ENCODE data around the gene AHRR. TPM values are rescaled to one million over a fixed set of nuclear protein-coding genes. Genes with fewer than 3 reads are reported as not detected.
A peak's percentile ranks its signal among the peaks of the same experiment; 100 is the strongest.
"Not testable (repeated sequence)": the region's sequence is repeated elsewhere in the genome, so short reads cannot be mapped to it uniquely, and the experiment has no call there.

AHRR gene
- total RNA-seq, 1 donor from 2014 or later = 4.5 TPM

DNA sequence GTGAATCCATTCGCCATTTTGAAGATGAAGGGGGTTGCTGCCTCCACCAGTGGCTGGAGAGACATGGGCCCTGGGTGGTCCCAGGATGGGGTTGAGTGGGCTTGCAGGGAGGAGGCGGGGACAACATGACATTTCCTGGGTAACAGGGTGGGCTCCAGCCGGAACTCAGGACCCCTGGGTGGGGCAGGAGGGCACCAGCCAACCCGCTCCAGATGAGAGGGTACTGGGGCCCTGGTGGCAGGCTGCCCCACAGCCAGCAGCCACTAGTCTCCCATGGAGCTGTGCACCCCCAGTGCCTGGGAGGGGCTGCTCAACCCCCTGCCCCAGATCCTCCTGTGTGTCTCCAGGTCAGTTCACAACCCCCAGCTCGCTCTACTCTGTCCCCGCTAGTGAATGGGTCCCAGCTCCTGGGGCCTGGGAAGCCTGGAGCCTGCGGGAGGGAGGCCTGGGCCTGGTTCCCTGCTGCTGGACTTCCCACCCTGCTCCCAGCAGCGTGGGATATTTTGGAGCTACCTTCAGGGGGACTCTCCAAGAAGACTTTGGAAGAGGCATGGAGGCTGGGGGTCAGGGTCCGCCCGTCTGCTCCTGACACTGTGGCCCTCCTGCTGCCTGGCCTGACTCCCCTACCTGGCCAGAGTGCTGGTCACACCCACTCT is 55.9 kb downstream of the AHRR start:
- DNase-seq (ENCODE audit: low read depth in 2 of 2) = no peak

DNA sequence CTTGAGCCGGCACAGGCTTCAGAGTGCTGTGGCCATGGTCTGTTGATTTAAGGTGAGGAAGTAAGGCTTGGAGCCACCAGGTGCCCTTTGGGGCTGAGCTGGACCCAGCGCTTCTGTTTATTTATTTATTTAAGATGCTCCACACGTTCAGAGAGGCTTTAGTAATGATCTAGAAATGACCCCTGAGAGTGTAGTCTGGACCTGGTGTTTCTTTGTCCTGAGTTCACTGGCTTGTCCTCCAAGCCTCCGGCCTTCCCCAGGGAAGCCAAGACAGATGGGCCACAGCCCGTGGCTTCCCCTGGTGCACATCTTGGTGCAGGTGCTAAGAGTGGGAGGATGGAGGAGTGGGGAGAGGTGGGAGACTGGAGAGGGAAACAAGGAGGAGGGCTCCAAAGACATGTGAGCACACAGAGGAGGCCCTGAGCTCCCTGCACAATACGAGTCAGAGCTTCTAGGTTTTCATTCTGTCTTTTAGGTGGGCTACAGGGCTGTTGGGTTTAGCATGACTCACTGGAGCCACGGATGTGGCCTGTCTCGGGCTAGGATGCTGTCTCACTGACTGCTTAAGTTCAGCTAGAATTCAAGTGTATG is 56.9 kb downstream of the AHRR start:
- DNase-seq (ENCODE audit: low read depth in 2 of 2) = no peak

DNA sequence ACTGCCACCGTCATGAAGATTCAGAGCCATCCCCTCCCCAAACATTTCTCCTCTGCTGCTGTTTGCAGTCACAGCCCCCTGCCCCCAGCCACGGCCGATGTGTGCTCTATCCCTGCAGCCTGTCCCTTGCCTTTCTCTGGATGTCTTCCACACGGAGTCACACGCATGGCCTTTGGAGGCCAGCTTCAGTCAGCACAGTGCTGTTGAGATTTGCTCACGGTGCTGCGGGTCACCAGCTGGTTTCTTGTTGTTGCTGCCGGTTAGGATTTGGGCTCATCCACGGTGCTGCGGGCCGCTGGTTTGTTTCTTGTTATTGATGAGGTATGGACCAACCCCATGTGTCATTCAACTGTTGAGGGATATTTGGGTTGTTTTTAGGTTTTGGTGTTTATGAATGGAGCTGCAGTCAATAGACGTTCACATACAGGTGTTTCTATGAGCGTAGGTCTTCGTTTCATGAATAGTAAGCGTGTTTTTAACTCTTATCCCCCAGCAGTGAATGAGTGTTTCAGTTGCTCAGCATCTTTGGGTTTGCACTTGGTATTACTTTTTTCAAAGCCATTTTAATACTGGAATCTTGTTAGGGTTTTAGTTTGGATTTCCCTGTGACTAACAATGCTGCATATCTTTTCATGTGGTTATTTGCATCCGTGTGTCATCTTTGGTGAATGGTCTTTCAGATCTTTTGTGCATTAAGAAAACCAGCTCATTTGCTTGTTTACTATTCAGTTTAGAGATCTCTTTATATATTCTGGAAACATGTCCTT is 57.6 kb downstream of the AHRR start:
- DNase-seq (ENCODE audit: low read depth in 2 of 2) = no peak

DNA sequence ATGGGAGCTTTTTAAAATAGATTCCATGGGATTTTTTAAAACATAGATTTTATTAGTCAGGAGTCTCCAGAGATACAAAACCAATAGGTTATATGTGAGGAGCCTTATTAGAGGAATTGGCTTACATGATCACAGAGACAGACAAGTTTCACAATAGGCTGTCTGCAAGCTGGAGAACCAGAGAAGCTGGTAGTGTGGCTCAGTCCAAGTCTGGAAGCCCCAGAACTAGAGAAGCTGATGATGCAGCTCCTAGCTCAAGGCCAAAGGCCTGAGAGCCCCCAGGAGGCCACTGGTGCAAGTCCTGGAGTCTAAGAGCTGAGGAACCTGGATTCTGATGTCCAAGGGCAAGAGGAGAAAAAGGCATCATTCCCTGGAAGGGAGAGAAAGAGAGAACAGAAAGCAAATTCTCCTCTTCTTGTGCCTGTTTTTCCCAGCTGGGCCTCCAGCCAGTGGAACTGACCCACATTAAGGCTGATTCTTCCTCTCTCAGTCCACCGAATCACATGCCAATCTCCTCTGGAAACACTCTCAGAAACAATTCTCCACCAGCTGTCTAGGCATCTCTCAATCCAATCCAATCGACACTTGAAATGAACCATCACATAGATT is 59.3 kb downstream of the AHRR start:
- DNase-seq (ENCODE audit: low read depth in 2 of 2) = no peak

DNA sequence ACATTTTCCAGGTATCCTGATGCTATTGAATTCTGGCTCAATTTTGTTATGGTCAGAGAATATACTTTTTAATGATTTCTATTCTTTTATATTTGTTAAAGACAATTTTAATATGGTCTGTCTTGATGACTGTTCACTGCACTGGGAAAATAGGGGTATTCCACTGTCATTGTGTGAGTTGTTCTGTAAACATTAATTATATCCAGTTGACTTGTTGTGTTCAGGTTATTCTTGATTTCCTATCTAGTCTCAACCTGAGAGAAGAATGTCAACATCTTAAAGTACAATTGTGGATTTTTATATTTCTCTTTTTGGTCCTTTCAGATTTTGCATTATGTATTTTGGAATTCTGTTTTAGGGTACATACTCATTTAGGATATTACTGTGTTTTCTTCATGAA is 61.6 kb downstream of the AHRR start:
- no peak for DNase-seq (ENCODE audit: low read depth in 2 of 2)

DNA sequence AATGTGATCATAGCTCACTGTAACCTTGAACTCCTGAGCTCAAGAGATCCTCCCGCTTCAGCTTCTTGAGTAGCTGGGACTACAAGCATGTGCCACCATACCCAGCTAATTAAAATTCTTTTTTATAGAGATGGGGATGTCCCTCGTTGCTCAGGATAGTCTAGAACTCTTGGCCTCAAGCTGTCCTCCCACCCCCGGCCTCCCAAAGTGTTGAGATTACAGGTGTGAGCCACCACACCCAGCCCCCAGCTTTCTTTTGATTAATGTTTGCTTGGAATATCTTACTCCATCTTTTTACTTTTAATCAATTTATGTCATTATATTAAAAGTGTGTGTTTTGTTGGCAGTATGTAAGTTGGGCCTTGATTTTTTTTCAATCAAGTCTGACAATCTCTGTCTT is 62.1 kb downstream of the AHRR start:
- no peak for DNase-seq (ENCODE audit: low read depth in 2 of 2)

DNA sequence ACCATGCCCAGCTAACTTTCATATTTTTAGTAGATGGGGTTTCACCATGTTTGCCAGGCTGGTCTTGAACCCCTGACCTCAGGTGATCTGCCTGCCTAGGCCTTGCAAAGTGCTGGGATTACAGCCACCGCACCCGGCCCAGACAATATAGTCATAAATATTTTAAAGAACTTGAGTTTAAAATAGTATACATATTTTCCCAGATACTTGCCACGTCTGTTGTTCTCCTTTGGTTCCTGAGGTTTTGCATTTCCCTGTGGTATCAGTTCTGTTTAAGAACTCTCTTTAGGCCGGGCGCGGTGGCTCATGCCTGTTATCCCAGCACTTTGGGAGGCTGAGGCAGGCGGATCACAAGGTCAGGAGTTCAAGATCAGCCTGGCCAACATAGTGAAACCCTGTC is 63.1 kb downstream of the AHRR start:
- DNase-seq (ENCODE audit: low read depth in 2 of 2) = not testable (repeated sequence)

DNA sequence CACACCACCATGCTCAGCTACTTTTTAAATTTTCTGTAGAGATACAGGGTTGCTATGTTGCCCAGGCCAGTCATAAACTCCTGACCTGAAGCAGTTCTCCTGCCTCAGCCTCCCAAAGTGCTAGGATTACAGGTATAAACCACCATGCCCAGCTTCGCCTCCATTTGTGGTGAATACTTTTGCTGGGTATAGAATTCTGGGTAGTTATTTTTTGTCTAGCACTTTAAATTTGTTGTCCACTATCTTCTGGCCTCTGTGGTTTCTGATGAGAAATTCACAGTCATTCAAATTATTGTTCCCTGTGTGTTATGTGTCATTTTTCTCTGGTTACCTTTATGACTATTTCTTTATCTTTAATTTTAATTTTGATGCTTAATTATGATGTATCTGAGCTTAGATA is 63.8 kb downstream of the AHRR start:
- DNase-seq (ENCODE audit: low read depth in 2 of 2) = no peak

DNA sequence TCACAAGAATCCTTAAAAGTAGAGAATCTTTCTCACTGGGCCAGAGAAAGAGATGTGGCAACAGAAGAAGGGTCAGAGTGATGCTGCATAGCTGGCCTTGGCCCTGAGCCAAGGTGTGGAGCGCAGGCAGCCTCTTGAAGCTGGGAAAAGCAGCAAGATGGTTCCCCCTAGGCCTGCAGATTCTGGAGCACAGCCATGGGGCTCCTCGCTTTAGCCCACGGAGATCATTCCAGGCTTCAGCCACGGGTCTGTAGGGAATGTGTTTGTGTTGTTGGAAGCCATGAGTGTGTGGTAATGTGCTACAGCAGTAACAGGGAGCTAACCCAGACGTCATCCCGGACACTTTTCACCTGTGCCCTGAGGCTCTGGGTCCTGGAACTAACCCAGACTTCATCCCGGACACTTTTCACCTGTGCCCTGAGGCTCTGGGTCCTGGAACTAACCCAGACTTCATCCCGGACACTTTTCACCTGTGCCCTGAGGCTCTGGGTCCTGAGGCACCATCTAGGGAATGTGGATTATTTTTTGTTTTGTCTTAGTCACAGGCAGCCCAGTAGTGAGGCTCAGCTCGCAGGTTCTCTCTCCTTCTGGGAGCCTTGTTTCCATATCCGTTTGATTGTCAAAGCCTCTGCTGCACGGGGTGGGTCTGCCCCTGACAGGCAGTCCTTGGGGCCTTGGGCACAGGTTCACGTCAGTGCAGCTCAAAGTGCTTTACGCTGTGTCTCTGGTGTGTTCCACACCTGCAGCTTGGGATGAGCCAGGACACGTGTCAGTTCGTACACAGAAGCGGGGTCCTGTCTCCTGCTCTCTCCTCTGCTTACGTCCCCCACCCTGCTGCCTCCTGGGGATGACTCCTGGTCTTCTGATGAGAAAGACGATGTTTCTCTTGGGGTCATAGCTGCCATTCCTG is 65.2 kb downstream of the AHRR start:
- DNase-seq (ENCODE audit: low read depth in 2 of 2) = no peak

DNA sequence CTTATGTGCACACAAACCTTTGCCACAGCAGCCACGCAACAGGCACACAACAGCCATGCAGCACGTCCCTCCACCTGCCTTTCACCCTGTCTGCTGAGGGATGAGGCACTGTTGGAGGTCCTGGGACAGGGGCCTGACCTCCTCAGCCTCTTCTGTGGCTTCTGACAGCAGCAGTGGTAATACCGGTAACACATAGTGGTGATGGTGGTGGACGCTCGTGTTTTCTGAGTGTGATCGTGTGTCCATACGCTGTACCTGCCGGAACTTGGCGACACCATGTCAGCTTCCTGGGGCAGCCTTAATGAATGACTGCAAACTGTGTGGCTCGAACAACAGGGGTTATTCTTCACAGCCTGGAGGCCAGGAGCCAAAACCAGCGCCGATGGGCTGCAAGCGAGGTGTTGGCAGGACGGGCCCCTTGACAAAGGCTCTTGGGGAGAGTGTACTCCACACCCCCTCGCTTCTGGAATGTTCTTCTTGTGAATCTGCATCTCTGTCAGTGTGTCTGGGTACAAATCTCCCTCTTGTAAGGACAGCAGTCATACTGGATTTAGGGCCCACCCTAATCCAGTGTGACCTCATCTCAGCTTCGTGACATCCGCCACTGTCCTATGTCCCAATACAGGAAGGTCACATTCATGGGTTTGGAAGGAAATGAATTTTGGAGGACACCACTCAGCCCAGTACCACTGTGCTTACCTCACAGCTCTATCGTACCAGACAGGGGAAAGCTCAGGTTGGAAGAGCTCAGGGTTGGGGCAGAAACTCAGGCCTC is 66.2 kb downstream of the AHRR start:
- DNase-seq (ENCODE audit: low read depth in 2 of 2) = no peak

DNA sequence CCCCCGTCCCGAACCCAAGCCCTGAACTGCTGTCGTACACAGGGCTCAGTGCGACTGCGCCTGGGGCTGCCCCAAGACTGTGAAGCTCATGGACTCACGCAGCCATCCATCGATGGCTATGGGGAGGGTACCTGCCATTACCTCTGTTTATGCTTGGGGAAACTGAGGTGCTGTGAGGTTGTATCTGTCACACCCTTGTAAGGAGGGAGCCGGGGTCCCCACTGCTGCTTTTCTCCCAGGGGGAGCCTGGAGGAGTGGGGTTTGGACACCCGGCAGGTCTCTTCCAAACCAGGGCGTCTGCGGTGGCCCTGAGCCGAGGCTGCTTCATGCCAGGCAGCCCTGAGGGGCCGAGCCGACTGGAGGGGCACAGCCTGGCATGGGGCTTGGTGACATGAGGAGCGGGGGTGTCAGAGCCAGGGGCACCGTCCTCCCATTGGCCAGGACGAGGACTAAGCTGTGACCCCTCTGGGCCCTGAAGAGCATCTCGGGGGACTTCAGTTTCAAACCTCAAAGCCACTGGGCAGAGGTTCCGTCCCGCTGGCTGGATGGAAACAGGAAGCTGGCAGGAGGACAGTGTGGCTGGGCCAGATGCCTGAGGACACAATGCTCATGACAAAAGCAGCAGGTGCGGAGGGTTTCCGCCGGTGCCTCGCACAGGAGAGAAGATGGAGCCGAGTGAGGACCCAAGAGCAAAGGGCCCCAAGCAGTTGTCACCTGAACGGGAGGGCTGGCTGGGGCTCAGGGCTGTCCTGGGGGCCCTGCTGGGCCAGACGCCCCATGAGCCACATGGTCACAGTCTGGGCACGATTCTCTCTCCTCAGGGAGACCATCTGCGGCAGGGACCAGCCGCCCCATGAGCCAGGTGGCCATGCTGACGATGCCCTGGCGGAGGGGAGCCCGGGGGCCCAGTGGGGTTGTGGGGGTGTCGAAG is 67.0 kb downstream of the AHRR start:
- peak in 1 of 2 donors; percentile 30 for DNase-seq (ENCODE audit: low read depth in 2 of 2)

DNA sequence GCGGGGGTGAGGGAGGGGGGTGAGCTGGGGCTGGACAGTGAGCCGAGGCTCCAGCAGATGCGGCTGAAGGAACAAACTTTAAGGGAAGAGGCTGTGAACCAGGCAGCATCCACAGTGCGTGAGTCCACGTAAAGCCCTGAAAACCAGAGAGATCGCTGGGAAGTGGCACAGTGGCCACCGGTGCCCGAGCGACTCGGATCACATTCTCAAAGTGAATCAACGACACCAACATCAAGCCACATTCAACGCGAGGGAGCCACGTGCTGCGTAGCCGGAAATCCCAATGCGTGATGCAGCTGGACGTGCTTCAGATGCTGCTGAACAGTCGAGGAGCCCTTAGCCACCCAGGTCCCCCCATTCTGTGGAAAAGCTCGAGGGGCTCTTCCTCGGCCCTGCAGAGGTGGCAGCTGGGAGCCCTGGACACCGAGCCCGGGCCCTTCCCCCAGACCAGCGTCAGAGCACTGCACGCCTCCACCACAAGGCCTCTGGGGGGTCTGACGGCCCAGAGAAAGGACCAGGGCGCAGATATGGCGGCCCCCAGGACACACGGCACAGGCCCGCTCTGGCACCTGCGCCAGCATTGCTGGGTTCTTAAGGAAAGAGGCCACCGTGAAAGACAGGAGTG is 67.8 kb downstream of the AHRR start:
- no peak for DNase-seq (ENCODE audit: low read depth in 2 of 2)

DNA sequence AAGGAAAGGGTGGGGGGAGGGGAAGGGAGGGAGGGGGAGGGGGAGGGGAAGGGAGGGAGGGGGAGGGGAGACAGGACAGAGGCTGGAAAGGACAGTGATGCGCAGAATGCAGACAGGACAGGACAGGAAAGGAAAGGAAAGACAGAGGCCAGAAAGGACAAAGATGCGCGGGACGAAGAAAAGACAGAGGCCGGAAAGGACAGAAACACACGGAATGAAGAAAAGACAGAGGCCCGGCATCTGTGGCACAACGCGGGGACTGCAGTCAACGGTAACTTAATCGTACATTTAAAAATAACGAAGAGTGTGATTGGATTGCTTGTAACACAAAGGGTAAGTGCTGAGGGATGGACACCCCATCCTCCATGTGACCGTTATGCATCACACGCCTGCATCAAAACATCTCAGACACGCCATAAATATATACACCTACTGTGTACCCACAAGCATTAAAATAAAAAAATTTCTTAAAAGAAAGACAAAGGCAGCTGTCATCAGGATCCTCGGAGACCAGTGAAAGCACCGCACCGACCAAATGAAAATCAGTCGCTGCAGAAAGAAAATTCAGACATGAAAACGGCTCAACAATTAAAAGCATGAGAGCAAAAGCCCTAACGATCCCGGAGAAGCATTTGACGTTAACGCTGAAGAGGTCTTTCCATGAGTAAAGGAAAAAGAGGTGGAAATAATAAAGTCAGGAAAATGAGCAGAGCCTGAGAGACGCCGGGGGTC is 68.5 kb downstream of the AHRR start:
- DNase-seq (ENCODE audit: low read depth in 2 of 2) = peak in 1 of 2 donors; percentile 63

DNA sequence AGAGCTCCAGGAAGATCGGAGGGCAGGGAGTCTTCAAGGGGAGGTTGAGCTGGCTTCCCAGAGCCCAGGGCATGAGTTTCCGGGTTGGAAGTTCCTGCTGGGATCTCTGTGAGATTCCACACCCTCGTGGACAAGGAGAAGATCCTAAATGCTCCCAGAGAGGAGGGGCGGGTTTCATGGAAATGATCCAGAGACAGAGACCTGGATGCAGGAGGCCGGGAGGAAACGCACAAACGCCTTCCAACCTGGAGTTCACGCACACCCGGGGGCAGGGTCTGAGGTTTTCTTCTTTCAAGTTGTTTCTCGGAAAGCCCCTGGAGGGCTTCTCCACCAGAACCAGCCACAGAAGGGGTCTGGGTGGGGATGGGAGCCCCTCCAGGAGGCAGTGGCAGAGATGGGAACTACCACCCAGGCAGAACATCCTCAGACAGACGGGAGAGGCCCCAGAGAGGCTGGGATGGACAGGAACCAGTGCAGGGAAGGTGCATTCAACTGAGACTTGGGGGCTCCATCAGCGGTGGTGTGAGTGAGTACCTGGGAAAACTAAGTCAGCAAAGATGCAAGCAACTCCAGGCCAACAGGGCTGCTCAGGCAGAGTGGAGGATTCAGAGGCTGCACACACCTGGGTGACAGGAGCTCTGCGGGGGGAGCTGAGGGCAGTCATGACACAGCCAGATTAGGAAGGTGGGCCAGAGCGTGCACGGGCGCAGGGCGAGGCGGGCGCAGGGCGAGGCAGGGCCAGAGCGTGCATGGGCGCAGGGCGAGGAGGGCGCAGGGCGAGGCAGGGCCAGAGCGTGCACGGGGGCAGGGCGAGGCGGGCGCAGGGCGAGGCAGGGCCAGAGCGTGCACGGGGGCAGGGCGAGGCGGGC is 69.3 kb downstream of the AHRR start:
- no peak for DNase-seq (ENCODE audit: low read depth in 2 of 2)

DNA sequence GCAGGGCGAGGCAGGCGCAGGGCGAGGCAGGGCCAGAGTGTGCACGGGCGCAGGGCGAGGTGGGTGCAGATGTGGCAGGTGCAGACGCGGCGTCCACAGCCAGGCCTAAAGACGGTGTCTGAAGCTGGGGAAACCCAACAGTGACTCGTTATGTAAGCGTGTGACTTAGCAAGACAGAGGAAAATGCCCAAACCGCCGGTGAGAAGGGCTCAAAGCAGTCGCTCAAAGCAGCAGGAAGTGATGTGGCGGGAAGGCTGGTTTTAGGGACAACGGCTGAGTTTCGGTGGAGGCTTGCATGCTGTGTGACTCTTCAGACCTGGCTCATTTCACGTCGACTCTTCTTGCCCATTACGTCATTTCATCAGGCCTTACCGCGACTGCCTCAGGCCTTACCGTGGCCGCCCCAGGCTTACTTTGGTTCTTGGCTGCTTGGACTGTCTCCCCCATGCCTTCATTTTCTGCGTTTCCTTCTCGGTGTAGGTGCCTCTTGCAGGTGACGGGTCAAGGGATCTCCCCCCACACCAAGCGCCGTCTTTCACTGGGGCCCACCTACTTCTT is 71.0 kb downstream of the AHRR start:
- DNase-seq (ENCODE audit: low read depth in 2 of 2) = no peak

DNA sequence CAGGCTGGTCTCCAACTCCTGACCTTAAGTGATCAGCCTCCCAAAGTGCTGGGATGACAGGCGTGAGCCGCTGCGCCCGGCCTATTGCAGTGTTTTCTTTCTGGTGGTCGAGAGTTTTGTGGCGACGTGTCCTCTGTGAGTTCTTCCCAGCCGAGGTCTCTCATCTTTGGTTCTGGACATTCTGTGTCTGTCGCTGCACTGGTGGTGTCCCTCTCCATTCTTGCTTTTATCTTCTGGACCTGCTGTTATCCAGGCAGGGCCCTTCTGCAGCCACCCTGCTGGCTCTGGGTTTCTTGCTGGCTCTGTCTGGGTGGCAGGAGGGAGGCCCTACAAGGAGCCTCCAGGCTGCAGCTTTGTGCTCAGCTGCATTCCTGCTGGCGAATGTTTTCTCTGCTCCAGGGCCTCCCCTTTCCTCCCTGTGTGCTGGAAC is 72.3 kb downstream of the AHRR start:
- no peak for DNase-seq (ENCODE audit: low read depth in 2 of 2)

DNA sequence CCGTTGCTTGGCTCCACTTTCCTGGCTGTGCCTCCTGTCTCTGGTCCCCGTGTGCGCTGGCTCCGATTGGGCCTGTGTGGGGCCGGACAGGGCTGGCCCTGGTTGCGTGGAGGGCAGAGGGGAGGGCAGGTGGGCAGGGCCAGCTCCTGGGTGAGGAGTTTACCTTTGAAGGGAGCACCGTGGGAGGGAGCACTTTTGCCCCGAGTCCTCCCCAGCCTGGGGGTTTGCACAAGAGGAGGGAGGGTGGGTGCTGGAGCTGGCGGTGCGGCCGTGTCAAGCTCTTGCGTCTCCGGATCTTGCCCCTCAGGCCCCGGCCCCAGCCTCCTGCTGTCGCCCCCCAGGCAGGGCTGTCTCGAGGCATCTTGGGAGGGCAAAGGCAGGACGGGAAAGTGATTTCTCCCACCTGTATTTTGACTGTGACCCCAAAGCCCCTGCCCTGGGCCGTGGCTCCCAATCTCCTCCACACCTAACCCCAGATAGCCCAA is 73.2 kb downstream of the AHRR start:
- no peak for DNase-seq (ENCODE audit: low read depth in 2 of 2)
